AG04449 (cell line): ENCODE data around the gene CHN2.

Experiments
- CTCF ChIA-PET: fragments of 350-600 bp; formaldehyde crosslinking; extraction: SDS; loops from one replicate; lab custom pipeline; 2021; ENCODE audit warnings: antibody characterized with exemption; lab: Yijun Ruan, JAX
- POLR2A ChIA-PET: fragments of 400-600, 350-600 bp; formaldehyde crosslinking; extraction: SDS; loops from one replicate; lab custom pipeline; 2020; ENCODE audit warnings: antibody characterized with exemption, inconsistent platforms; lab: Yijun Ruan, JAX
- DNase-seq: peaks from one replicate; pipeline ENCODE4 v3.0.0-alpha.2; 2010; ENCODE audit warnings: low read depth, low spot score
- H3K4me3 ChIP-seq: 2 replicates; pipeline ENCODE4 v1.5.1; 2011; ENCODE audit warnings: low read depth, mild to moderate bottlenecking, control low read depth, low read length
- CTCF ChIP-seq: IDR thresholded peaks from one replicate; pipeline ENCODE4 v1.5.1; 2011; ENCODE audit warnings: mild to moderate bottlenecking, moderate library complexity, low read length, control low read depth, inconsistent platforms; ENCODE audit not compliant: insufficient read depth; ENCODE audit errors: missing control alignments

The CHN2 gene

GRCh38 chr7:29415215-29415614 is 220.6 kb downstream of the CHN2 start:
- no peak overlapping the region for H3K4me3 ChIP-seq
- TF ChIP-seq CTCF, result no peak
- DNase-seq, result no peak
- POLR2A ChIA-PET, result no interaction called here
- CTCF ChIA-PET, result interaction anchor here (1.2 to 3.2 kb wide), 3 partner anchors 226 to 493 kb away, joined by 3 to 20 read pairs (median 16); no protein-coding TSS in a partner anchor

DNA sequence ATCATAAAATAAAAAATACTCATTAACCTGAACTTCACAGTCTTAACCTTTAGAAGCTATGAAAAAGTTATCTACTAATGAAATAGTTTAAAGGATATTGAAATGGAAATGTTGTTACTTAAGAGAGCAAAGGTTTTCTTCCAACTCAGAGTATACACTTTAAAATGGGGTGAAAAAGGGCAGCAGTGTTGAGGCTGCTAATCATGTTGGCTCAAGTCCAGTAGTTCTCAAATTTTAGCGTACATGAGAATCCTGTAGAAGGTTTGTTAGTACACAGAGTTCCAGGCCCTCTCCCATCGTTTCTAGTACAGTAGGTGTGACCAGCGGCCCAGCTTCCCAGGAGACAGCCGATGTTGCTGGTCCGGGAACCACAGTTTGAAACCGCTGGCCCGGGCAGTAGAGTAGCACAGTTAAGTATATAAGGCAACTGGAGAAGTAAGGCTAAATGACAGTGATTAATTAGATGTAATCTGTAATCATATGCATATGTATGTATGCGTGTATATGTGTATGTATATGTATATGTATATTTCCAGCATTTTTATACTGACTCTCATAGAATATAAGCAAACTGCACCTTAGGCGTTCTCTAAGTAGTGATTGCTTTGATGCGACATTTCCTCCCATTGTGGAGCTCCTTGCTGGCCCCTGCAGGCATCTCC is 221.8 kb downstream of the CHN2 start:
- H3K4me3 ChIP-seq, result no peak overlapping the region
- TF ChIP-seq CTCF, result no peak
- DNase-seq, result no peak
- ChIA-PET CTCF (interaction anchor here (2.3 to 3.2 kb wide), 2 partner anchors 490 to 494 kb away, joined by 16 to 20 read pairs; no protein-coding TSS in a partner anchor), POLR2A (no interaction called here)

- TF ChIP-seq CTCF, result no peak
- ChIA-PET POLR2A (no interaction called here), CTCF (interaction anchor here (2.3 to 2.4 kb wide), 2 partner anchors 8 to 495 kb away, joined by 10 to 20 read pairs; no protein-coding TSS in a partner anchor)
- no peak overlapping the region for H3K4me3 ChIP-seq
- DNase-seq, result no peak
Measured at GRCh38 chr7:29416938-29417305, 222.3 kb downstream of the CHN2 start.

GRCh38 chr7:29418056-29418455 is 223.5 kb downstream of the CHN2 start:
- POLR2A ChIA-PET, result no interaction called here
- H3K4me3 ChIP-seq, result no peak overlapping the region
- DNase-seq, result no peak
- CTCF ChIA-PET, result interaction anchor here (0.8 to 2.4 kb wide), 2 partner anchors 9 to 228 kb away, joined by 3 to 10 read pairs; no protein-coding TSS in a partner anchor
- no peak for TF ChIP-seq CTCF

DNA sequence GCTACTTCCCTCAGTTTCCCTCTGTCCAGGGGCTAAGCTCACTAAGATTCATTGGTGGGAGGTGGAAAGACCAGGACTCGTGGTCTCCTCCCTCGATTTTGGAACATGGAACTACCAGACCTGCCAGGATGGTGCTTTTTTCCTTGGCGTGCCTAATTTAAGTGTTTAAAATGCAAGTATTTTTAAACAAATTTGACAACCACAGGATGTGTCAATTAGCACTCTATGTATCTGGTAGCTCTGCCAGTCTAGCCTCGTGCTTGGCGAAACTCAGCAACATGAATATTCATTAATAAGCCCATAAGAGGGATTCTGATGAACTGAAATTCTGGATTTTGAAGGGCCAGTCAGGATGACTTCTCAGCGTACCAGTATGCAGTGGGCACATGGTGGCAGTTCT is 224.1 kb downstream of the CHN2 start:
- H3K4me3 ChIP-seq, result no peak overlapping the region
- no peak for TF ChIP-seq CTCF
- ChIA-PET POLR2A (no interaction called here), CTCF (interaction anchor here (2.4 kb wide), 1 partner anchor 10 kb away, joined by 10 read pairs; no protein-coding TSS in a partner anchor)
- DNase-seq, result no peak

DNA sequence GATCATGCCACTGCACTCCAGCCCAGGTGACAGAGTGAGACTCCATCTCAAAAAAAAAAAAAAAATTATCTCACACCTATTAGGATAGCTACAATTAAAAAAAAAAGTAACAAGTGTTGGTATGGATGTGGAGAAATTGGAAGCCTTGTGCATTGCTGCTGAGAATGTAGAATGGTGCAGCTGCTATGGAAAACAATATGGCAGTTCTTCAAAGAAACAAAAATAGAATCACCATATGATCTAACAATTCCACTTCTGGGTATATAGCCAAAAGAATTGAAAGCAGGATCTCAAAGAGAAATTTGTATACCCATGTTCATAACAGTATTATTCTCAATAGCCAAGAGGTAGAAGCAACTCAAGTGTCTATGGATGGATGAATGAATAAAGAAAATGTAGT is 225.4 kb downstream of the CHN2 start:
- POLR2A ChIA-PET, result no interaction called here
- no peak for TF ChIP-seq CTCF
- no peak for DNase-seq
- CTCF ChIA-PET, result no interaction called here
- no peak overlapping the region for H3K4me3 ChIP-seq
